ENCODE results near the gene GALP.

GALP gene

DNA sequence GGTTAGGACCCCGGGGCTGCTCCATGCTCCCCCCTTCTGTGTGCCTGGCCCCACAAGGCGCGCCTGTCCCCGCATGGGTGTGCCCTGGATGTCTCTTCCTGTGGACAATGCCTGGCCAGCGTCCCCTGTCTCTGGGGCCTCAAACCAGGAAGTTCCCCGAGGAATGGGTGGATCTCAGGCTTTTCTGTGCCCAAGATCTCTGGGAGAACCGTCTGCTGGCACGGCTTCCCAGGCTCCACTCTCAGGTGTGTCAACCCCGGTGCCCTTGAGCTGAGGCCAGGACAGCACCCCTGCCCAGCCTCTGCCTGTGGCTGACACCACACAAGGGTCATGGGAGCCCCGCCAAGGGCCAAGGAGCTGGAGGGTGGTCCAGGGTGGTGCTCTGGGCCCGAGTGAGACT, 19.0 kb upstream of the GALP start:
- H3K27ac ChIP-seq (ENCODE audit: low read depth, low read length): no peak overlapping the region
- no peaks in the 10 kb centered on the region for H3K9me2 ChIP-seq (replicated peaks; ENCODE audit: insufficient read depth, low read length)
- H3K4me2 ChIP-seq (ENCODE audit: low read depth, low read length, poor library complexity, severe bottlenecking): no peak overlapping the region
- H4K20me1 ChIP-seq (ENCODE audit: low read depth, low read length): no peaks in the 10 kb centered on the region
- H3K9me3 ChIP-seq (ENCODE audit: insufficient read depth, low read length): no peaks in the 10 kb centered on the region
- no peak overlapping the region for H3K4me3 ChIP-seq (ENCODE audit: insufficient read depth, low read length, poor library complexity, severe bottlenecking)
- no peak for TF ChIP-seq EZH2phosphoT487 (conservative IDR thresholded peaks at IDR 0.05; ENCODE audit: low read length)
- TF ChIP-seq, protein P1, sequence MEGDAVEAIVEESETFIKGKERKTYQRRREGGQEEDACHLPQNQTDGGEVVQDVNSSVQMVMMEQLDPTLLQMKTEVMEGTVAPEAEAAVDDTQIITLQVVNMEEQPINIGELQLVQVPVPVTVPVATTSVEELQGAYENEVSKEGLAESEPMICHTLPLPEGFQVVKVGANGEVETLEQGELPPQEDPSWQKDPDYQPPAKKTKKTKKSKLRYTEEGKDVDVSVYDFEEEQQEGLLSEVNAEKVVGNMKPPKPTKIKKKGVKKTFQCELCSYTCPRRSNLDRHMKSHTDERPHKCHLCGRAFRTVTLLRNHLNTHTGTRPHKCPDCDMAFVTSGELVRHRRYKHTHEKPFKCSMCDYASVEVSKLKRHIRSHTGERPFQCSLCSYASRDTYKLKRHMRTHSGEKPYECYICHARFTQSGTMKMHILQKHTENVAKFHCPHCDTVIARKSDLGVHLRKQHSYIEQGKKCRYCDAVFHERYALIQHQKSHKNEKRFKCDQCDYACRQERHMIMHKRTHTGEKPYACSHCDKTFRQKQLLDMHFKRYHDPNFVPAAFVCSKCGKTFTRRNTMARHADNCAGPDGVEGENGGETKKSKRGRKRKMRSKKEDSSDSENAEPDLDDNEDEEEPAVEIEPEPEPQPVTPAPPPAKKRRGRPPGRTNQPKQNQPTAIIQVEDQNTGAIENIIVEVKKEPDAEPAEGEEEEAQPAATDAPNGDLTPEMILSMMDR (IDR thresholded peaks at IDR 0.05; ENCODE audit: insufficient read depth, low read length, poor library complexity, severe bottlenecking): no peak
- no peaks in the 10 kb centered on the region for H3F3A ChIP-seq (ENCODE audit: insufficient read depth)
- no peaks in the 10 kb centered on the region for H3K27me3 ChIP-seq (ENCODE audit: low read length)
- no peak overlapping the region for H2AFZ ChIP-seq (ENCODE audit: low read depth, low read length, severe bottlenecking)
- no peaks in the 10 kb centered on the region for H3K79me2 ChIP-seq (ENCODE audit: insufficient read depth, low read length)
- H3K9ac ChIP-seq (ENCODE audit: low read length): no peak overlapping the region
- H3K36me3 ChIP-seq (ENCODE audit: low read length): no peaks in the 10 kb centered on the region

DNA sequence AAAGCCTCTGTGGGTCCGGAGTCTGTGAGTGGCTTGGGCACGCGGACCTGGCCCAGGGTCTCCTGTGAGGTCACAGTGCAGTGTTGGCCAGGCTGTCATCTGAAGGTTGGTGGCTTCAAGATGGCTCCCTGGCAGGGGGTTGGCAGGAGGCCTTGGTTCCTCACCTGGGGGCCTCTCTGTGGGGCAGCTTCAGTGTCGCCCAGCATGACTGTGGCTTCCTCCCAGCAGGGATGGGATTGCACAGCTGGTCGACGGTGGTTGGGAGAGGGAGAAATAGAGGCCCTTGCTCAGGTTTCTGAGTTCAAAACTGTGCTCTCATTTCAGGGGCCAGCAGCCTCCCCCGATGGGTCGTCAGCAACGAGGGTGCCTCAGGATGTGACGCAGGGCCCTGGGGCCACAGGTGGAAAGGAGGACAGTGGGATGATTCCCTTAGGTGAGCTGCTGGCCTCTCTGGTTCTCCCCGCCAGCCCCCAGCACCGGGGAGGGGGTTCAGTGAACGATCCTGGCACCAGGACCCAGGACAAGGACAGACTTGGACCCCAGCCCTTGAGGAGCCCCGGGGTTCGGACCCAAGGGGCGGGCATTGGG, 17.5 kb upstream of the GALP start:
- TF ChIP-seq EZH2phosphoT487 (conservative IDR thresholded peaks at IDR 0.05; ENCODE audit: low read length): no peak
- TF ChIP-seq, protein P1 (IDR thresholded peaks at IDR 0.05; ENCODE audit: insufficient read depth, low read length, poor library complexity, severe bottlenecking): no peak
- H3K79me2 ChIP-seq (ENCODE audit: insufficient read depth, low read length): no peaks in the 10 kb centered on the region
- H3K9me3 ChIP-seq (ENCODE audit: insufficient read depth, low read length): no peaks in the 10 kb centered on the region
- no peak overlapping the region for H3K9ac ChIP-seq (ENCODE audit: low read length)
- no peak overlapping the region for H3K4me2 ChIP-seq (ENCODE audit: low read depth, low read length, poor library complexity, severe bottlenecking)
- no peaks in the 10 kb centered on the region for H3K27me3 ChIP-seq (ENCODE audit: low read length)
- H3K9me2 ChIP-seq (replicated peaks; ENCODE audit: insufficient read depth, low read length): no peaks in the 10 kb centered on the region
- no peak overlapping the region for H3K27ac ChIP-seq (ENCODE audit: low read depth, low read length)
- no peak overlapping the region for H3K4me3 ChIP-seq (ENCODE audit: insufficient read depth, low read length, poor library complexity, severe bottlenecking)
- H2AFZ ChIP-seq (ENCODE audit: low read depth, low read length, severe bottlenecking): no peak overlapping the region
- H3K36me3 ChIP-seq (ENCODE audit: low read length): no peaks in the 10 kb centered on the region
- H3F3A ChIP-seq (ENCODE audit: insufficient read depth): no peaks in the 10 kb centered on the region
- H4K20me1 ChIP-seq (ENCODE audit: low read depth, low read length): no peaks in the 10 kb centered on the region

DNA sequence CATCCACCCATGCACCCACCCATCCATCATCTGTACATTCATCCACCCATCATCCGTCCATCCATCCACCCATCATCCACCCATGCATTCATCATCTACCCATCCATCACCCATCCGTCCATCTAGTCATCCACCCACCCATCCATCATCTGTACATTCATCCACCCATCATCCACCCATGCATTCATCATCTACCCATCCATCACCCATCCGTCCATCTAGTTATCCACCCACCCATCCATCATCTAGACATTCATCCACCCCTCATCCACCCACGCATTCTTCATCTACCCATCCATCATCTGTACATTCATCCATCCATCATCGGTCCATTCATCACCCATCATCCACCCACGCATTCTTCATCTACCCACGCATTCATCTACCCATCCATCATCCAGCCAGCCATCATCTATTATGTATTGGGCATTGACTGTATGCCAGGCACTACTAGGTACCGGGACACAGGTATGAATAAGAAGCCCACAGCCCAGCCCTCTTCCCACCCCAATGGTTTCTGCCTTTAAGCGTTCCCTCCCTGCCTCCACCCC, 16.7 kb upstream of the GALP start:
- Histone ChIP-seq H3K9me3 (ENCODE audit: insufficient read depth, low read length) (no peaks in the 10 kb centered on the region), H3K27me3 (ENCODE audit: low read length) (no peaks in the 10 kb centered on the region), H3K9me2 (replicated peaks; ENCODE audit: insufficient read depth, low read length) (no peaks in the 10 kb centered on the region), H3F3A (ENCODE audit: insufficient read depth) (no peaks in the 10 kb centered on the region), H3K27ac (ENCODE audit: low read depth, low read length) (no peak overlapping the region), H2AFZ (ENCODE audit: low read depth, low read length, severe bottlenecking) (no peak overlapping the region), H3K79me2 (ENCODE audit: insufficient read depth, low read length) (no peaks in the 10 kb centered on the region), H3K4me2 (ENCODE audit: low read depth, low read length, poor library complexity, severe bottlenecking) (no peak overlapping the region), H3K36me3 (ENCODE audit: low read length) (no peaks in the 10 kb centered on the region), H3K9ac (ENCODE audit: low read length) (no peak overlapping the region), H4K20me1 (ENCODE audit: low read depth, low read length) (no peaks in the 10 kb centered on the region), H3K4me3 (ENCODE audit: insufficient read depth, low read length, poor library complexity, severe bottlenecking) (no peak overlapping the region)
- no peak for TF ChIP-seq EZH2phosphoT487 (conservative IDR thresholded peaks at IDR 0.05; ENCODE audit: low read length)
- TF ChIP-seq, protein P1 (IDR thresholded peaks at IDR 0.05; ENCODE audit: insufficient read depth, low read length, poor library complexity, severe bottlenecking): no peak

All from SU-DHL-6 (cell line).